ENCODE results near the gene SLC9A3.

DNA sequence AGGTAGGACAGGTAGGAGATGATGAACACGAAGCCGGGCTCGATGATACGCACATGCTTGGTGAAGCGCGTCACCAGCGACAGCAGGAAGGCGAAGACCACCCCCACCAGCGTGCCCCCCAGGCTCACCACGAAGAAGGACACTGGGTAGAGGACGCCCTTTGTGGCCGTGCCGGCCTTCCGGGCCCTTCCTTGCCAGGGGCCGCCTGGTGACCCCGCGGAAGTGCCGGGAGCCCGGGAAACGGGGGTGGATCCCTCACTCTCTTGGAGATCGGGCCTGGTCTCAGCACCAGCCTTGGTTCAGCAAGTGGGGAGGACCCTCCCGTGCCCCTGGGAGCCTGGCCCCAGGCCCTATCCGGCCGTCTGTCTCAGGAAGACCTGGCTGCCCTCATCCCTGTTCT is 39.7 kb downstream of the SLC9A3 start:
- TF ChIP-seq POLR2A (IDR thresholded peaks at IDR 0.05) (no peak), CTCF (IDR thresholded peaks at IDR 0.05) (no peak)

Data from esophagus squamous epithelium (tissue), 4 donors.